Measurements from ENCODE around the gene CIRBP.

CIRBP gene

GRCh38 chr19:1268226-1269064, 687 bp upstream of the CIRBP start:
- DNase-seq = no peak

DNA sequence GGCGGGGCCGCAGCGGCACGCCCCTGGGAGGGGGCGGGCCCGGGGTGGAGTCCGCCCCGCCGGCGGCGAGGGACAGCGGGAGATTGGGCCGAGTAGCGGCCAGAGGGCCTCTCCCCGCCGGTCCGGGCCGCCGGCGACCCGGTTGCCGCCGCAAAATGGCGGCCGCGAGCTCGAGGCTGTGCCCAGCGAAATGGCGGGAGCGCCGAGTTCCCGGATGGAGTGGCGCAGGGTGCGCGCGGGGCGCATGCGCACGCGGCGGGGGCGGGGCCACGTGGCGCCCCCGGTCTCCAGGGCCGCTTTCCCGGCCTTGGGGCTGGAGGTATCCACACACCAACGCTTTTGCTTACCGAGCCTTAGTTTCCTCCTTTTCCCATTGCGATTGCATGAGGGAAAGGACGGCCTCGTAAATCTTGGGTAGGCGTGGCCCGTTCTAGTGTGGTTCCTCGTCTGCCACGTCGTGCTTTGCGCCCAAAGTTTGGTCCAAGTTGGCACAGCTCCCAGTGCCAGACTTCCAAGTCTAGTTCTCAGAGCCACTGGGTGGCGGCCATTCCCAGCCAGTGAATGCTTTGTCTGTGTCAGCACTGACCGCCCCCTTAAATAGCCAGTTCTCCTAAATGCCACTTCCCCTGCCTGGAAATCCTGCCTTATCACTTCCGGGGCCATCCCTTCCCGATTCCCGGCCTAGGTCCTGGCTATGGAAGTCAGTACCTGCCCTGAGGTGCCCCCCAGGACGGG, 513 bp downstream of the CIRBP start:
- peak; percentile 91 to 96 (median 93) for DNase-seq

DNA sequence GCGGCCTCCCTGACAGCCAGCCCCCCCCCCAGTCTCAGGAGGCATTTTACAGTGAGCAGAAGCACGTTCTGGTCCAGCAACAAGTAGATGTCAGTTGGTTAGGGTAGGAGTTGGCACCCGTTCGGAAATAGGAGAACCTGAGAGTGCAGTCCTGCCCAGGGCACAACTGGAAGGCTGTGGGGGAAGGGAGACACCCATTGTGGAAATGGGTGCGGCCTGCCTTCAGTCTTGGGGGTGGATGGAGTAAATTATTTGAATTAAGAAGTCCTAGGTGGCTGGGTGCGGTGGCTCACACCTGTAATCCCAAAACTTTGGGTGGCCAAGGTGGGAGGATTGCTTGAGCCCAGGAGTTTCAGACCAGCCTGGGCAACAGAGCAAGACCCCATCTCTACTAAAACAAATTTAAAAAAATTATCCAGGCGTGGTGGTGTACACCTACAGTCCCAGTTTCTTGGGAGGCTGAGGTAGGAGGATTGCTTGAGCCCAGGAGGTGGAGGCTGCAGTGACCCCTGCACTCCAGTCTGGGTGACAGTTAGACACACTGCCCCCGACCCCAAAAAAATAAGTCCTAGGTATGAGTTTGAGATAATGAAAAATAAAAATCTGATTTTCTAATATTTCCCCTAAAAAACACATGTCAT, 1.2 kb downstream of the CIRBP start:
- peak in 2 of 4 experiments; percentile 52 to 63 for DNase-seq

GRCh38 chr19:1270854-1271527, 1.9 kb downstream of the CIRBP start:
- no peak for DNase-seq

- no peak for DNase-seq
Measured at GRCh38 chr19:1271528-1272422, 2.6 kb downstream of the CIRBP start.

- peak; percentile 15 to 41 (median 35) for DNase-seq
Measured at GRCh38 chr19:1272423-1273262, 3.5 kb downstream of the CIRBP start.

- peak; percentile 49 to 75 (median 68) for DNase-seq
Measured at GRCh38 chr19:1273263-1274041, 4.3 kb downstream of the CIRBP start.

GRCh38 chr19:1274081-1274851, 5.1 kb downstream of the CIRBP start:
- no peak for DNase-seq

- DNase-seq = no peak
Measured at GRCh38 chr19:1274852-1275259, 5.7 kb downstream of the CIRBP start.

DNA sequence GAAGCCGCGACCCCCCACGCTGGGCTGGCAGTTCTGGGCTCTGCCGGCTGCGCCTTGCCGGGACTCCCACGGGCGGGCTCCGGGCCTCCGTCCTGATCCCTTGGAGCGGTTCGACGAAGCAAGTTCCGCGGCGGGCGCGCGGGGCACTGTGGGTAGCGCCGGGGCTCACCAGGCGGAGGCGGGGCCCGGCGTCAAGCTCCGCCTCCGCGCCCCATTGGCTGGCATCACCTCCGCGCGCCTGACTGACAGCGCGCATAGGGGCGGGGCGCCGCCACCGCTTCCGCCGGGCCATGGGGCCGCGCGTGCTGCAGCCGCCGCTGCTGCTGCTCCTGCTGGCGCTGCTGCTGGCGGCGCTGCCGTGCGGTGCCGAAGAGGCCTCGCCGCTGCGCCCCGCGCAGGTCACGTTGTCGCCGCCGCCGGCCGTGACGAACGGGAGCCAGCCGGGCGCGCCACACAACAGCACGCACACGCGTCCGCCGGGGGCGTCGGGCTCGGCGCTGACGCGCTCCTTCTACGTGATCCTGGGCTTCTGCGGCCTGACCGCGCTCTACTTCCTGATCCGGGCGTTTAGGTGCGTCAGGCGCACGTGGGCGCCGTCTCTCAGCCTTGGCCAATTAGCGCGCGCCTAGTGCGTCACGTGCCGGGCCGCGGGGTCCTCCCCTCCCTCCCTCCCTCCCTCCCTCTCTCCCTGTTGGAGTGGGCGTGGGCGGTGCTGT, 6.3 kb downstream of the CIRBP start, which contains the start of gene FAM174C:
FAM174C (plus strand) TSS at position 271 of the 716 bp plus-strand sequence; CDS start at position 291, 20 bp downstream.
- DNase-seq = peak; percentile 98 to 99 (median 99)

- DNase-seq = no peak
Measured at GRCh38 chr19:1275976-1276627, 7.0 kb downstream of the CIRBP start.

GRCh38 chr19:1276628-1277022, 7.5 kb downstream of the CIRBP start:
- no peak for DNase-seq

GRCh38 chr19:1277061-1277460, 7.9 kb downstream of the CIRBP start:
- DNase-seq = no peak

- no peak for DNase-seq
Measured at GRCh38 chr19:1278074-1278473, 8.9 kb downstream of the CIRBP start.

DNA sequence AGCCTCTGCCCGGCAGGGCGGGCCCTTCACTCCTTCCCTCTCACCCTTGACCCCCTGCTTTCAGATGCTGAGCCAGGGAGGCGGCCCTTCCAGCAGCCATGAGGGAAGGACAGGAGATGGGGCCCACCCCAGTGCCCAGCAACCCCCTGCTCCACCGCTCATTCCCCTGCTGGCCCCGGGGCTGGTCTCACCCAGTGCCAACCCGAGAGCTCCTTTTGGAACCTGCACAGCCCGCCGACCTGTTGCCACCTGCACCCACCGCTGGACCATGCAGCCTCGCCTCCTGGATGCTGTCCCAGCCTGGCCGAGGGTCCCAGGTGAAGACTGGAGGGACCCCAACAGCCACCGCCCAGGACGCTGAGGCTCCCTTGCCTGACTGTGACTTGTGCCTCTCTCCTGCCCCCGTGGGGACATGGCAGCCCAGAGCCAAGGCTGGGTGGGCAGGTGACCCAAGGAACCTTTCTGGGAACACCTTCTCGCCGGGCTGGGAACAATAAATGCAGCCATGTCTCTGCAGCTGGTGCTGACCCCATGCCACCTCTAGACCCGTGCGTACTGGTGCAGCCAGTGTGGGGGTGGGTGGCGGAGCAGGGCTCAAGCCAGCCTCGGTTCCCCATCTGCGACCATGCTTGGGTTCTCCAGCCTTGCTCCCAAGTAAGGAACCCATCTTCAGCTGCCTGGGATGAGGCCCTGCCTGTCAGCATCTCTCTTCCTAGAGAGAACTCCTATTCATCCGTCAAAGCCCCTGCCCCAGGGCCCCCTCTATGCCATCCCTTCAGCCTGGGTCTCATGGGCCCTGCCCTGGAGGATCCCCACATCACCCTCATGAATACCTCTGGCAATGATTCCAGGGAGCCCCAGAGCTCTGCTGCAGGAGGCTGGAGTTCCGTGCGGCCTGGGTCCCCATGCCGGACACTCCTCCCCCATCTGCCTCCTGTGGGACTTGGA, 9.9 kb downstream of the CIRBP start:
- DNase-seq = no peak

DNA sequence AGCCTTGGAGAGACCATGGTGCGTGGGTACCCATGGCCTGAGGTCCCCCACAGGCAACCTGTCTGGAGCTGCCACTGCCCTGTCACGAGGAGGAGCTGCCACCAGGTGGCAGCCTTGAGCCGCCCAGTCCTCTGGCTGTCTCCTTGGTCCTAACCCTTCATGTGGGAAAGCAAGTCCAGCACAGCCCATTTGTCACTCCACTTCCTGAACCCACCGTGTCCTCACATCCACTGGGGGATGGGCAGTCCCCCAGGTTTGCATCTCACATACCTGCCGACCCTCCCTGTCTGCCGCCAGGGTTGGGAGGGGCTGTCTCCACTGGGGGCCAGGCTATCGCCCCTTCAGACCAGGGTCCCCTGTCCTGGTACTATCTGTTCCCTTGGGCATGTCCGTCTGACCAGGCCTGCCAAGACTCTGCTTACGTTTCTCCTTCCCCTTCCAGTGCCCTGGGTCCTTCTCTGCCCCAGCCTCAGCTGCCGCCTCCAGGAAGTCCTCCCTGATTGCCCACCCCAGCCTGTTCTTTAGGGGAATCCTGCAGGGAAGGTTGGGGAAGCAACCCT, 10.7 kb downstream of the CIRBP start:
- peak; percentile 87 to 93 (median 90) for DNase-seq

All from suppressor macrophage (primary cell).